RPMI7951 (cell line): Measurements from ENCODE around the gene HAND2. TPM values are rescaled to one million over a fixed set of nuclear protein-coding genes. Genes with fewer than 3 reads are reported as not detected.

Experiments
- DNase-seq: peaks from one replicate; pipeline ENCODE4 v3.0.0-alpha.2; 2012; ENCODE audit warnings: low read depth
- total RNA-seq: library from RNA; depleted of rRNA; stranded (reverse); fragments of >200 nt; shearing (Covaris generic); gene quantifications from 2 replicates; pipeline ENCODE4 v1.2.3, GENCODE V29; 2014

The HAND2 gene
- total RNA-seq, 1 experiment from 2014 or later = 0.36 TPM

GRCh38 chr4:173536808-173537429 is 6.9 kb upstream of the HAND2 start:
- DNase-seq = no peak

- no peak for DNase-seq
Observed at GRCh38 chr4:173535957-173536356, 5.9 kb upstream of the HAND2 start.

- no peak for DNase-seq
Observed at GRCh38 chr4:173535165-173535902, 5.3 kb upstream of the HAND2 start.

- no peak for DNase-seq
Observed at GRCh38 chr4:173534434-173534833, 4.4 kb upstream of the HAND2 start.

GRCh38 chr4:173532725-173533511 is 2.9 kb upstream of the HAND2 start:
- no peak for DNase-seq

GRCh38 chr4:173531086-173531965 is 1.3 kb upstream of the HAND2 start:
- DNase-seq = no peak

- DNase-seq = no peak
Observed at GRCh38 chr4:173530326-173531085, 477 bp upstream of the HAND2 start.

- no peak for DNase-seq
Observed at GRCh38 chr4:173528378-173529321, 1.4 kb downstream of the HAND2 start.

GRCh38 chr4:173527103-173527891 is 2.7 kb downstream of the HAND2 start:
- no peak for DNase-seq

GRCh38 chr4:173526724-173527102 is 3.3 kb downstream of the HAND2 start:
- DNase-seq = no peak

GRCh38 chr4:173526027-173526482 is 4.0 kb downstream of the HAND2 start:
- no peak for DNase-seq

GRCh38 chr4:173525118-173526011 is 4.7 kb downstream of the HAND2 start:
- no peak for DNase-seq

- DNase-seq = no peak
Observed at GRCh38 chr4:173524218-173525117, 5.6 kb downstream of the HAND2 start.

- no peak for DNase-seq
Observed at GRCh38 chr4:173522951-173523395, 7.1 kb downstream of the HAND2 start.

GRCh38 chr4:173522160-173522950 is 7.7 kb downstream of the HAND2 start:
- DNase-seq = peak; percentile 84
